LNCAP (cell line): ENCODE results near the gene OR1F1.

ENCODE experiments used
- TF ChIP-seq, protein P1 (sequence below): fragments of 450-650 bp; IDR thresholded peaks from 2 replicates; pipeline ENCODE4 v1.5.1; 2017; ENCODE audit warnings: mild to moderate bottlenecking

Gene OR1F1

DNA sequence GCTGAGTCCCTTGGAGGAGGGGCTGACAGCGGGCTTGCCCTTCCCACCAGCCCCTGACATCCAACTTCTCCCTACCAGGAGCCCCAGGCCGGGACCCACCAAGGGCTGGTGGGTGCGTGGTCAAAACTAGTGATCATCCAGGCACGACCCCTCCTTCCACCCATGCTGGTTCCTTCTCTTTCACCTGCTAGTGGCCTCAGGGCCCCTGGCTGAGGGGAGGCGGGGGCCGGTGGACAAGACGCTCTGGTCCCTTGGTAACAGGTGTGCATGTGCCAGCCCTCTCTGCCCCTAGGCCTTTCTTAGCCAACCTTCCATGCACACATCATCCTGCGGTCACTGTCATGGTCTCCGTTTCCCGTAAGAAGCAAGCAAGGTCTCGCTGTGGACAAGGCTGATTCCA lies 44.8 kb upstream of the OR1F1 start:
- TF ChIP-seq, protein P1, sequence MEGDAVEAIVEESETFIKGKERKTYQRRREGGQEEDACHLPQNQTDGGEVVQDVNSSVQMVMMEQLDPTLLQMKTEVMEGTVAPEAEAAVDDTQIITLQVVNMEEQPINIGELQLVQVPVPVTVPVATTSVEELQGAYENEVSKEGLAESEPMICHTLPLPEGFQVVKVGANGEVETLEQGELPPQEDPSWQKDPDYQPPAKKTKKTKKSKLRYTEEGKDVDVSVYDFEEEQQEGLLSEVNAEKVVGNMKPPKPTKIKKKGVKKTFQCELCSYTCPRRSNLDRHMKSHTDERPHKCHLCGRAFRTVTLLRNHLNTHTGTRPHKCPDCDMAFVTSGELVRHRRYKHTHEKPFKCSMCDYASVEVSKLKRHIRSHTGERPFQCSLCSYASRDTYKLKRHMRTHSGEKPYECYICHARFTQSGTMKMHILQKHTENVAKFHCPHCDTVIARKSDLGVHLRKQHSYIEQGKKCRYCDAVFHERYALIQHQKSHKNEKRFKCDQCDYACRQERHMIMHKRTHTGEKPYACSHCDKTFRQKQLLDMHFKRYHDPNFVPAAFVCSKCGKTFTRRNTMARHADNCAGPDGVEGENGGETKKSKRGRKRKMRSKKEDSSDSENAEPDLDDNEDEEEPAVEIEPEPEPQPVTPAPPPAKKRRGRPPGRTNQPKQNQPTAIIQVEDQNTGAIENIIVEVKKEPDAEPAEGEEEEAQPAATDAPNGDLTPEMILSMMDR: no peak

DNA sequence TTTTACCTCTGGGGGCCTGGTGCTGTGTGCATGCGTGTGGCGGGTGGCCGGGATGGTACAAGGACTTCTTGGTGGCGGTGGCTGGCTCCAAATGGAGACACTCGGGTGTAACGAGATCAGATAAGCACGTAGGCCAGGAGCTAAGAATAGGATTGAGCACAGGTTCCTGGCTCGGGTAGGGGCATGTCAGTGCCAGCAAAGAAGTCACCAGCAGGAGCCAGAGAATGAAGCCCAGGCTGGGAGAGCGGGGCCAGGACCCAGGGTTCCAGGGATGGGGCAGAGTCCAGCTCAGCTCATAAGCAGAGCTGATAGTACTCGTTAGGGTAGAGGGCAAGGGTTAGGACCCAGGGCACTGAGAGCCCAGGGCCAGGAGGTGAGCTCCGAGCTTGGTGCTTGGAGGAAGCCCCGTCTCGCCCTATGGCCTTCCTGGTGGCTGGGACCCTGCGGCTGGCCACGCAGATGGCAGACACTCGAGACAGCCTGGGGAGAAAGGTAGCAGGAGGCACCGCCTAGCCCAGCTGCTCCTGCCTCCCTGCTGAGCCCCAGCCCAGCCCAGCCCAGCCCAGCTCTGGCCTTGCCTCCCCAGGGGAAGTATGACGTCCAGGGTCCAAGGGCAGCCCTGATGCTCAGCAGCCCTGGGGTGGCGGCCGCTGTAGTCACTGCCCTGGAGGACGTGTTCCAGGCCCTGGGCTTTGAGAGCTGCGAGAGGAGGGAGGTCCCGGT lies 44.2 kb upstream of the OR1F1 start:
- TF ChIP-seq, protein P1: no peak

DNA sequence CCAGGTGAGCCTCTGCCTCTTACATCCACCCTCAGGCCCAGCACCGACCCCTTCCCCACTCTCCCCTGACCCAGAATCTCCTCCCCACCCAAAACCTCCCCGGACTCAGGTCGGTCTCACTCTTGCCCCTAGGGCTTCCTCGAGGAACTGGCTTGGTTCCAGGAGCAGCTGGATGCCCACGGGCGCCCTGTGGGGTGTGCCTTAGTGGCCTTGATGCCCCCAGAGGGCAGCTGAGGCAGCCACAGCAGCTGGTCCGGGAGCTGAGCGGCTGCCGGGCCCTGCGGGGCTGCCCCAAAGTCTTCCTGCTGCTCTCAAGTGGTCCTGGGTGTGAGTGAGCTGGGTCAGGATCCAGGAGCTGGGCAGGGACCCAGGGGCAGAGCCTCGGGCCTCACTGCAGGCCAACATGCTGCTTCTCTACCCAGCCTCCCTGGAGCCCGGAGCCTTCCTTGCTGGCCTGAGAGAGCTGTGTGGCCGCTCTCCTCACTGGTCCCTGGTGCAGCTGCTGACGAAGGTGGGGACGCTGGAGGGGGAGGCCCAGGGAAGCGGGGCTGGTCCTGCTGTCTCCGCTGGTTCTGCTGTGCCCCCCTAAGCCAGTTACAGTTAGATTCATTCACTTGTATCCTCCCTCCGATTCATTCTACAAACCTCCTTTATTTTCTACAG lies 43.6 kb upstream of the OR1F1 start:
- TF ChIP-seq, protein P1: no peak

DNA sequence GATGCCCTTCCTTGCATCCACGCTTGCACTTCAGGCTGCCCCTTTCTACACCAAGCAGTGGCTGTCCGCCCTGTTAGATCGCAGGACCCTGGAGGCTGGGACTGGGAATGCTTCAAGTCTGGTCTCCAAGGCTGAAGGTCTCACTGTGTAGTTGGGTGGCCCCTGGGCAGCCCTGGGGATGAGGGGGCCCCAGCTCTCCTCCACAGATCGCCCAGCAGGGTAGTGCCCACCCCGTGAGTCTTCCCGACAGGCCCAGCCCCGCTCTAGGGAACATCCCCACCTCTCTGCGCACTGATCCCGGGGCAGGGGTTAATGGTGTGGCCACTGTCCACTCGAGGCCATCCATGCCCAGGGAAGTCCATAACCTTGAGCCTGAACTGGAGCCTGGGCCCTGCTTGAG lies 42.9 kb upstream of the OR1F1 start:
- TF ChIP-seq, protein P1: no peak

DNA sequence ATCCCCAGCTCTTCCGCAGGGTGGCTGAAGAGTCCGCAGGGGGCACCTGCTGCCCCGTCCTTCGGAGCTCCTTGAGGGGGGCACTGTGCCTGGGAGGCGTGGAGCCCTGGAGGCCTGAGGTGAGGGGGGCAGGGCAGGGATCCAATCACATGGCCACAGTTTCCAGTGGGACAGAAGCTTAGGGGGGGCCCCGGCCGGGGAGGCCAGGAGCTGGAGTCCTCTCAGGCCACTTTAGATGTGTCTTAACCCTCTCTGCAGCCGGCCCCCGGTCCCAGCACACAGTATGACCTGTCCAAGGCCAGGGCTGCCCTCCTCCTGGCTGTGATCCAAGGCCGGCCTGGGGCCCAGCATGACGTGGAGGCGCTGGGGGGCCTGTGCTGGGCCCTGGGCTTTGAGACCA lies 42.3 kb upstream of the OR1F1 start:
- TF ChIP-seq, protein P1: no peak

DNA sequence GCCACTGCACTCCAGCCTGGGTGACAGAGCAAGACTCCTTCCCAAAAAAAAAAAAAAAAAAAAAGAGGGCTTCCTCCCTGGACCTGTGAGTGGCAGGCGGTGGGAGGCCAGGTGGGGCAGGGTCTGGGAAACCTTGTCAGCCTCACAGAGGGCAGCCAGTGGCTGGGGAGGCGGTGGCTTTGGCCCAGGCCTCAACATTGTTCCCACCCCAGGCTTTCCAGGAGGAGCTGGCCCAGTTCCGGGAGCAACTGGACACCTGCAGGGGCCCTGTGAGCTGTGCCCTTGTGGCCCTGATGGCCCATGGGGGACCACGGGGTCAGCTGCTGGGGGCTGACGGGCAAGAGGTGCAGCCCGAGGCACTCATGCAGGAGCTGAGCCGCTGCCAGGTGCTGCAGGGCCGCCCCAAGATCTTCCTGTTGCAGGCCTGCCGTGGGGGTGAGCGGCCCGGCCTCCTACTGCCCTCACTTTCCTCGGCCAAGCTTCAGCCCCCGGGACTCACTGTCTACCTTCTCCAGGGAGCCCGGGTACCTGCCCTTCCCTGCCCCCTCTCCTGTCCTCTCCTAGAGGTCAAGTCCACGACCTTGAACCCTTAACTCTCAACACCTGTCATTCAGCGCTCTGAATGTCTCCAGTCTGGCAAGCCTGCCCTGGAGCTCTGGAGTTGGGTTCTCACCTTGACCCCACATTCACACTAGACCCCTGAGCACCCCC lies 40.8 kb upstream of the OR1F1 start:
- TF ChIP-seq, protein P1: no peak

DNA sequence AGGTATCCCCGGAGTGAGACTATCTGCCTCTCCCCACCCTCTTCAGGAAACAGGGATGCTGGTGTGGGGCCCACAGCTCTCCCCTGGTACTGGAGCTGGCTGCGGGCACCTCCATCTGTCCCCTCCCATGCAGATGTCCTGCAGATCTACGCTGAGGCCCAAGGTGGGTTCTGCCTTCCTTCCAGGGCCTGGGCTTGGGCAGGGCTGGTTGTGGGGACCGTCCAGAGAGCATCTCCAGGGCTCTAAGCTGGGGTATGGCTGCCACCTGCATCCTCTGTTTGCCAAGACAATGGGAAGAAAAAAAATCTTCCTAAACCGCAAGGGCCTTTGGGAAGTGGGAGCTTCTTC lies 40.3 kb upstream of the OR1F1 start:
- TF ChIP-seq, protein P1: no peak
